Measurements from ENCODE around the gene NOS3.

NOS3 gene

DNA sequence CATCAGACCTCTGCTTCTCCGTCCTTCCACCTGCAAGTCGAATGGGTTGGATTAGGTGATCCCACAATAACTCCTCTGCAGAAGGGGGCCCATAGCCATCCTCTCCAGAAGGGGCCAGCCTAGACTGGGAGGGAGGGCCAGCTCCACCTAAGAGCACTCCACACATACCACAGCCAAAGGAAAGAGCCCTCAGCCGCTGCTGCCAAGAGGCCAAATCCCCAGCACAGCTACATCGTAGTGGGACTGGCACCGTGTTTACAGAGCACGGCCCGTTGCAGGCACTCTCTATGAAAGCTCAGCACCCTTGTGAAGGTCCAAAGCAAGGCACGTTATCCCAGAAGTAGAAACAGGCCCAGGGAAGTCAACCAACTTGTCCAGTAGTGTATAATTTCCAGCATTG is 18.1 kb upstream of the NOS3 start:
- Histone ChIP-seq H3K4me3 (ENCODE audit: low read length) (no peak overlapping the region), H3K4me1 (ENCODE audit: control insufficient read depth, insufficient read depth, low read length) (peaks cover 72% of the 10 kb centered on the region), H3K9ac (ENCODE audit: low read length) (no peak overlapping the region), H3K27ac (ENCODE audit: low read depth, low read length) (peak overlapping the region; percentile 93), H3K27me3 (ENCODE audit: control insufficient read depth, insufficient read depth, low read length) (peaks cover 8% of the 10 kb centered on the region), H3K36me3 (ENCODE audit: control insufficient read depth, insufficient read depth, low read length) (no peaks in the 10 kb centered on the region)

- peak overlapping the region; percentile 45 for H3K4me3 ChIP-seq (ENCODE audit: low read length)
- H3K9ac ChIP-seq (ENCODE audit: low read length), result no peak overlapping the region
- peak overlapping the region; percentile 93 for H3K27ac ChIP-seq (ENCODE audit: low read depth, low read length)
- H3K36me3 ChIP-seq (ENCODE audit: control insufficient read depth, insufficient read depth, low read length), result no peaks in the 10 kb centered on the region
- H3K27me3 ChIP-seq (ENCODE audit: control insufficient read depth, insufficient read depth, low read length), result peaks cover 11% of the 10 kb centered on the region
- peaks cover 65% of the 10 kb centered on the region for H3K4me1 ChIP-seq (ENCODE audit: control insufficient read depth, insufficient read depth, low read length)
Observed at GRCh38 chr7:150973571-150974451, 17.0 kb upstream of the NOS3 start.

GRCh38 chr7:150974468-150975391 is 16.1 kb upstream of the NOS3 start:
- Histone ChIP-seq H3K4me1 (ENCODE audit: control insufficient read depth, insufficient read depth, low read length) (peaks cover 60% of the 10 kb centered on the region), H3K36me3 (ENCODE audit: control insufficient read depth, insufficient read depth, low read length) (no peaks in the 10 kb centered on the region), H3K27ac (ENCODE audit: low read depth, low read length) (peak overlapping the region; percentile 93), H3K4me3 (ENCODE audit: low read length) (peak overlapping the region; percentile 61), H3K27me3 (ENCODE audit: control insufficient read depth, insufficient read depth, low read length) (peaks cover 11% of the 10 kb centered on the region), H3K9ac (ENCODE audit: low read length) (no peak overlapping the region)

DNA sequence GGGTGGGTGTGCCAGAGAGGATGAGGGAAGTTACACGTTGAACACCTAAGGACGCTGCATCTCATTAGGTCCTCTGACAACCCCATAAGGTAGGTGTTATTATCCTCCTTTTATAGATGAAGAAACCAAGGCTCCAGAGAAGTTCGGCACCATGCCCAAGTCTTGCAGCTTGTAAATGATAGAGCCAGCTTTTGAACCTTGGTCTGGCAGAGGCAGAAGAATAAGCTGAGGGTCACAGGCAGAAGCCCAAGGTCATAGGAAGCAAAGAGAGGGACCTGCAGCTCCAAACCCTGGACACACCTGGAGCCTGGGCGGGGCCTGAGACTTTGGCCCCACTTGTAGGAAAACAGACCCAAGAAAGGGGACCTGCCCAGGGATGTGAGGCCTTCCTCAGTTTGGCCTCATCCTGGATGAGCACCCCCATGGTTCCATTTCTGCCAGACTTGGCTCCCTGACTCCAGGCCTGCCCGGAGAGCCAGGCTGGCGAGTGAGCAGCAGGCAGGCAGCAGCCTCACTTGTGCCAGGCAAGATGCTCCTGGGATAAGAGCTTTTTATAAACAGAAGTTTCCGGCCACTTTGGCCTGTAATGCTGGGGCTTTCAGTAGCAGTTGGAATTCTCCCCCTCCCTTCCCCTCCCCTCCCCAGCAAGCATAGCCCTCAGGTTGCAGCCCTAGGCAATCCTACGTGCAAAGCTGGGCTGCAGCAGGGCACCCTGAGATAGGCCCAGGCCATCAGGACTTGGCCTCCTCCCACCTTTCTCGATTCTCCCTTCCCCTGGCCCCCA is 15.1 kb upstream of the NOS3 start:
- no peak overlapping the region for H3K9ac ChIP-seq (ENCODE audit: low read length)
- H3K27ac ChIP-seq (ENCODE audit: low read depth, low read length), result peak overlapping the region; percentile 93
- H3K4me3 ChIP-seq (ENCODE audit: low read length), result peak overlapping the region; percentile 61
- peaks cover 57% of the 10 kb centered on the region for H3K4me1 ChIP-seq (ENCODE audit: control insufficient read depth, insufficient read depth, low read length)
- no peaks in the 10 kb centered on the region for H3K36me3 ChIP-seq (ENCODE audit: control insufficient read depth, insufficient read depth, low read length)
- peaks cover 15% of the 10 kb centered on the region for H3K27me3 ChIP-seq (ENCODE audit: control insufficient read depth, insufficient read depth, low read length)

- Histone ChIP-seq H3K27me3 (ENCODE audit: control insufficient read depth, insufficient read depth, low read length) (peaks cover 15% of the 10 kb centered on the region), H3K4me1 (ENCODE audit: control insufficient read depth, insufficient read depth, low read length) (peaks cover 47% of the 10 kb centered on the region), H3K36me3 (ENCODE audit: control insufficient read depth, insufficient read depth, low read length) (no peaks in the 10 kb centered on the region), H3K9ac (ENCODE audit: low read length) (peak overlapping the region; percentile 38), H3K27ac (ENCODE audit: low read depth, low read length) (peak overlapping the region; percentile 93), H3K4me3 (ENCODE audit: low read length) (peak overlapping the region; percentile 69)
Observed at GRCh38 chr7:150976529-150977381, 14.1 kb upstream of the NOS3 start.

DNA sequence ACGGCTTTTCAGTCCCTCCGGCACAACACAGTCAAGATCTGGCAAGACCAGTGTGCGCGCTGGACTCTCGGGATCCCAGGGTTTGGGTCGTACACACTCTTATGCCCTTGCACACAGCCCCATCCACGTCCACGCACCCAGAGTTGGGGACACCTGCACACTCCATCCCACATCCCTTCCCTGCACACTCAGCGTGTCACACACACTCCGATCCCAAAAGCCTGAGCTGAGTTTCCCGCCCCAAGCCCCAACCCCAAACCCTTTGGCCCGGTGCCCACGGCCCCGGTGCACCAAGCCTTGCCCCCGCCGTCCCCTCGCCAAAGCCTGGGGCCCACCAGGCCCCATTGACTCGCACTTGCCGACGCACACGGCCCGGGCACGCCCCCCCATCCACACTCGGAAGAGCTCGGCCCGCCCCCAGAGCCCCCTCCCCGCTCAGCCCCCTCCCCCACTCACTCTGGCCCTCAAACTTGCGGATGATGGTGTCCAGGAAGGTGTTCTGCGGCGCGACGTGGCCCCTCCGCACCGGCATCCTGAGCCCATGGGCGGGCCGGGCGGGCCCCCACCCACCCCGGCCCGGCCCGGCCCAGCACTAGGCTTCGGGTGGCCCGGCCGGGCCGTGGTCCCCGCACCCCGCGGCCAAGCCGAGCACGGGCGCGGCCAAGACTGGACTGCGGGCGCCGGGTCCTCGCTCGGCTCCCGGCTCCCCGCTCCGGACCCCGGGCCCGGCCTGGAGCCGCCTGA is 13.3 kb upstream of the NOS3 start:
- peak overlapping the region; percentile 69 for H3K4me3 ChIP-seq (ENCODE audit: low read length)
- peak overlapping the region; percentile 38 for H3K9ac ChIP-seq (ENCODE audit: low read length)
- no peaks in the 10 kb centered on the region for H3K36me3 ChIP-seq (ENCODE audit: control insufficient read depth, insufficient read depth, low read length)
- H3K27ac ChIP-seq (ENCODE audit: low read depth, low read length), result peak overlapping the region; percentile 93
- peaks cover 15% of the 10 kb centered on the region for H3K27me3 ChIP-seq (ENCODE audit: control insufficient read depth, insufficient read depth, low read length)
- peaks cover 41% of the 10 kb centered on the region for H3K4me1 ChIP-seq (ENCODE audit: control insufficient read depth, insufficient read depth, low read length)

DNA sequence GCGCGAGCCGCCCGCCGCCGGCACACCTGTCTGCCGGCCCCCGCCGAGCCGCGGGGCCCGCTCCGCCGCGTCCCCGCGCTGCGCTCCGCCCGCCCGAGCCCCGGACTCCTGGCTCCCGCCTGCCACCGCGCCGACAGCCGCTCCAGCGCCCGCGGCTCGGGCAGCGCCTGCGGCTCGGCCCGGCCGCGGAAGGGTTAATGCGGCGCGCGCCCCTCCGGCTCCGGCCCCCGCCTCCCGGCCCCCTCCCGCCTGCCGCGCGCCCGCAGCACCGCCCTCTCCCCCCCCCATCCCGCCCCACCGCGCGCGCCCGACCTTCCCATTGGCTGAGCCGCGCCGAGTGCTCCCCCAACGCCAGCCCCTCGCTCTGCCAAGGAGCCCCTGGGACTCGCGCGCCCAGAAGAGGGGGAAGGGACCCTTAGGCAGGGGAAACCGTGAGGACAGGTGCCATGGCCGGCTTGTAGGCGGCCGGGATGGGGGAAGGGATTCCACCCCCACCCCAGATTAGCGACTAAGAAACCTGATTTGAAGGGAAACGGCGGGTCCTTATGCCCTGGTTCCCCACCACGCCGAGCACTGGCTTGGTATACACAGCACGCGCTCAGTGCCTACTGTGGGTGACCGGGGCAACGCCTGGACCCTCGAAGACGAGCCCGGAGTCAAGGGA is 12.6 kb upstream of the NOS3 start, which contains the start of gene KCNH2:
Gene KCNH2, minus strand, starts transcription at position 196 of the 664 bp plus-strand sequence. CDS start 408 bp downstream, outside the sequence.
- Histone ChIP-seq H3K36me3 (ENCODE audit: control insufficient read depth, insufficient read depth, low read length) (no peaks in the 10 kb centered on the region), H3K27me3 (ENCODE audit: control insufficient read depth, insufficient read depth, low read length) (peaks cover 15% of the 10 kb centered on the region), H3K9ac (ENCODE audit: low read length) (peak within 1 kb of the TSS; percentile 73), H3K4me1 (ENCODE audit: control insufficient read depth, insufficient read depth, low read length) (peaks cover 34% of the 10 kb centered on the region), H3K27ac (ENCODE audit: low read depth, low read length) (peak within 1 kb of the TSS; percentile 98), H3K4me3 (ENCODE audit: low read length) (peak within 1 kb of the TSS; percentile 69)

DNA sequence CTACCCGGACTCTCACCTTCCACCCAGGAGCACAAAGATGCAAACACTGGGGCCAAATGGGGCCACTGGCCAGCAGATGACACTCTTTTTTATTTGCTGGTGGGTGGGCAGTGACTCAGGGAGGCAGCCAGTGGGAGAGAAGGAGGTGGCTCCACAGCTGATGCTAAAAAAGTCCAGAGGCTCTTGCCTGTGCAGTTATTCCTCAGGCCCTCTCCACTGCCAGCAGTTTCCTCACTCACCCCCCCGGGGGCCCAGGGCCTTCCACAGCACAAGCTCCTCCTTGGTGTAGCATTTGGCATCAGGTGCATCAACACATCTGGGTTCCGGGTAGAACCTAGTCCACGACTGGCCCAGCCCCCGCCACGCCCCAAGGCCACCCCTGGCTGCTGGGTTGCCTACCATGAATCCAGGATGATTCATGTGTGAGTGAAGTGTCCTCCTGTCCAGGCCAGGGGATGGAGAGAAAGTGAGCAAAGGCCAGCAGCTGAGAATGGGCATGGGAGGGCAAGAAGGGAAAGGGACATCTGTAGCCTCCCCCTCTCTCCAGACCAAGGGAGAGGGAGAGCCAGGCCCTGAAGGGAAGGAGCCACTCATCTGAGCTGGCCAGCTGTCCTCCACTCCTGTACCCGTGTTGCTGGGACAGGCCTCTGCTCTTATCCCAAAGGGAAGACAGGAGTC is 11.0 kb upstream of the NOS3 start:
- Histone ChIP-seq H3K27me3 (ENCODE audit: control insufficient read depth, insufficient read depth, low read length) (peaks cover 15% of the 10 kb centered on the region), H3K4me3 (ENCODE audit: low read length) (peak overlapping the region; percentile 44), H3K9ac (ENCODE audit: low read length) (no peak overlapping the region)

DNA sequence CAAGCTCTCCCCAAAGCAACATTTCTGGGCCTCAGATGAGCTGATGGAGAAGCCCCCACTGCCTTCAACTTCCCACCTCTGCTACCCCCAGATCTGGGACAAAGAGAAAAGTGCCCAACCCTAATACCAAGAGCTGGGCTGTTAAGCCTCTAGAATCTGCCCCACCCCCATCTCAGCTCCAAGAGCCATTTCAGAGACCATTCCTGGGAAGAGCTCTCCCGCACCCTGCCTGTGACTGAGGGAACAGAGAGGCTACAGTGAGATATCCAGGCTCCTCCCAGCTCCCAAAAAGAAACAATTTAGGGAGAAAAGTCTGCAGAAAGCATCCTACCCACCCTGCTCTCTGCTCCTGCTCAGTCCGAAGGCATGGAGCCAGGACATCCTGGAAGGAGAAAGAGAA is 10.2 kb upstream of the NOS3 start:
- Histone ChIP-seq H3K9ac (ENCODE audit: low read length) (no peak overlapping the region), H3K4me3 (ENCODE audit: low read length) (no peak overlapping the region), H3K36me3 (ENCODE audit: control insufficient read depth, insufficient read depth, low read length) (no peaks in the 10 kb centered on the region), H3K27me3 (ENCODE audit: control insufficient read depth, insufficient read depth, low read length) (peaks cover 15% of the 10 kb centered on the region), H3K4me1 (ENCODE audit: control insufficient read depth, insufficient read depth, low read length) (peaks cover 22% of the 10 kb centered on the region), H3K27ac (ENCODE audit: low read depth, low read length) (peak overlapping the region; percentile 98)

More for the DNA sequence above, 11.0 kb upstream of the NOS3 start:
- H3K4me1 ChIP-seq (ENCODE audit: control insufficient read depth, insufficient read depth, low read length), result peaks cover 28% of the 10 kb centered on the region
- H3K27ac ChIP-seq (ENCODE audit: low read depth, low read length), result peak overlapping the region; percentile 98
- no peaks in the 10 kb centered on the region for H3K36me3 ChIP-seq (ENCODE audit: control insufficient read depth, insufficient read depth, low read length)

GRCh38 chr7:150981644-150982043 is 9.2 kb upstream of the NOS3 start:
- no peak overlapping the region for H3K27ac ChIP-seq (ENCODE audit: low read depth, low read length)
- H3K36me3 ChIP-seq (ENCODE audit: control insufficient read depth, insufficient read depth, low read length), result no peaks in the 10 kb centered on the region
- H3K27me3 ChIP-seq (ENCODE audit: control insufficient read depth, insufficient read depth, low read length), result peaks cover 16% of the 10 kb centered on the region
- no peak overlapping the region for H3K4me3 ChIP-seq (ENCODE audit: low read length)
- no peak overlapping the region for H3K9ac ChIP-seq (ENCODE audit: low read length)
- H3K4me1 ChIP-seq (ENCODE audit: control insufficient read depth, insufficient read depth, low read length), result peaks cover 13% of the 10 kb centered on the region

Data from rectal smooth muscle tissue (tissue), 1 donor.